GM21619 (cell line): ENCODE data around the gene NTNG1.

Experiments
- ATAC-seq: cut with Tn5 transposase; IDR thresholded peaks from one replicate; pipeline ENCODE4 v1.9.1; 2021; ENCODE audit not compliant: unreplicated experiment

NTNG1 gene

DNA sequence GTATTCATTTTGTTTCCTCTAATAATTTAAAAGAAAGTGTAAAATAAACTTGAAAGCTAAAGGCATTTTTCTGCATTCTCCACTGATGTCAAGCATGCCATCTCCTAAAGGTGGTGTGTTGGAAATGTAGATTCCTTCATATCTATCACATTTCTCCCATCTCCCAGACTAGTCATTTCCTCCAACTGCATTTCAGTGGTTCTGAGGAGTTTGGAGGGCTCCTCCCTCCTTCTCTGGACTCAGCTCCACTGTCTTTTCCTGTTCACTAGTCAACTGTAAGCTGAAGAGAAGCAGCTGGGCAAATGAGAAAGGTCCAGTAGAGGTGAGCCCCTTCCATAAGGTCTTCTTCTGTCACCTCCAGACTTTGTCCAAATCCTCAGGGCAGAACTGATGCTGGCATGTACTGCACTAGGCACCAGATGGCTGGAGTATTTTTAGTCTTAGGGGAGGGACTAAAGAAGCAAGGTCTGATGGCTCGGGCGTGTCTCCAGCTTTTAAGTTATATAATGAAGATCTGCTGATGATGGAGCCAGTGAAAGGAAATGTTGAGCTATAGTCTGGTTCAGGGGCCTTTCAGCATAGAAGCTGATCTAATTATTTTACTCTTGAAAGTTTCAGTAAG lies 186.1 kb downstream of the NTNG1 start:
- no peak for ATAC-seq

DNA sequence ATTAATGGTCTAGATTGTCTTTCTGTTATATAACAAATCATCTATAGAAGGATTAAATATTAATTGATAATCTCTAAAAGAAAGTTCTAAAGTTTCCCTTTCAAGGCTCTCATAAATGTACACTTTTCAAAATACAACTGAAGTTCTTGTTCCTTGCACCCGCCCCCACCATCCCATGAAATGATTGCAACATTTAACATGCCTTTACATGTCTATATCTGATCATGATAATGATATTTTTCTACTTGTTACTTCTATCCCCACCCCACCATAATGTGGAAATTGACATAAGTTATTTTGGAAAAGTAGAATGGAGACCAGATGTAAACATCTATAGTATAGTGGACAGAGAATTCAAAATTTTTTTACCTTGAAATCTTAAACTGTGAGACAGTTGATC lies 186.6 kb downstream of the NTNG1 start:
- ATAC-seq = no peak

DNA sequence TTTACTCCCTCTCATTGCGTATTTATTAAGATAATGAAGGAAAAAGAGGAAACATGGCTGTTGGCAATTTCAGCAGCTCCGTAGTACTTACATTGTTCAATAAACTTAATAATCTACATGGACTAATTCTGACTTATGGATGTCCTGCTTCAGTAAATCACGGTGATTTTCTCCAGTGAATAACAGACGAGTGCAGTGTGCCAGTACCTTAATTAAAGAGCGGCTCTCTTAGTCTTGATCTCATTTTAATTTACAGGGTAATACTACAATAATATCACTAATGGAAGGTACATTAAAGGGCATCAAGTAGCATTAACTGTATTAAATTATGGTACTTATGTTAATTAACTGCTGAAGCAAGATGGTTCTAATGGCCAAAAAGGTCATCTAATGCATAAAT lies 187.2 kb downstream of the NTNG1 start:
- ATAC-seq = no peak

DNA sequence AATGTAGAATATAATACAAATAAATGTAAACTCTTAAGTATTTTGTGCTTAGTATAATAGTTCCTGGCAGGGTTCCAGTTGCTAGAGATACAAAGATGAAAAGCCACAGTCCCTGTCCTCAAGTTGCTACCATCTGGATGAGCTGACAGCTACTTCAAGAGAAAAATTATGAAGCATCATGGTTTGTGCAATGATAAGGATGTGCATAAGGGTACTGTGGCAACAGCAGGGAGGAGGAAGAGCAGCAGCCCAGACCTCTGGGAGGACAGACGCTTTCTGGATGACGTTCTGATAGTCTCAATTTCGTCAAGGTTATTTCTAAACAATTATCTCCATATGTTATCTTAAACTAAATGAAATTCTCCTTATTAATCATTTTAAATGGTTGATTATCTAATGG lies 198.9 kb downstream of the NTNG1 start:
- no peak for ATAC-seq

DNA sequence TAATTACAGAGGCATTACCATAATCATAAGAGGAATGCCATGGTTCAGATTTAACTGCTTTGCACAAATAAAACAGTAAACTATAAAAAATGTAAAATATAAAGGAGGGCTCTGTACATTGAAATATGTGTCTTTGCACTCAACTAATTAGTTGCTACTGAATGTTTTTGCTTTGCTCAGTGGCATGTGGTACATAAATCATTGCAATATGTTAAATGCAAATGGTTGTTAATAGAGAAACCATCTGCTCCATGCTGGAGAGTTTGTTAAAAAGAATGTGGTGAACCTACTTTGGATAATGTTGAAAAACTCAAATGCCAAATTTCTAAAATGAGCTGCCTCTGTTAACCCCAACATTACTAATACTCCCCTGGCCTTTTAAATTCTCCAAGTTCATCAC lies 201.5 kb downstream of the NTNG1 start:
- no peak for ATAC-seq

DNA sequence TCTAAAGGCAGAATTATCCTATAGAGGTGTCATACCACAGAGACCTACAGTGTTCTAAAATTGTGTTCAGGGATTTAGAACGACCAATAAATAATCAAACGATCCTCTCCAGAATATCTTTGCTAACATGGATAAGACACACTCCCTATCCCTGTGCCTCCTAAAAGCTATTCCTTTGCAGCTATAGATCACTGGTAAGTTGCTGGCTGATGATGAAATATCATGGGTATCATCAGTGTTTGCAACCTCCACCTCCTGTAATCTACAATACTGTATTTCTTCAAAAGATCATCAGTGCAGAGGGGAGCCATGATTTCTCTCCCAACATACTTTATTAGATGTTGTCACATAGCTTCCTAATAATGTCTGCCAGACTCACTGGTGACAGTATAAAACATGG lies 201.9 kb downstream of the NTNG1 start:
- ATAC-seq = no peak

DNA sequence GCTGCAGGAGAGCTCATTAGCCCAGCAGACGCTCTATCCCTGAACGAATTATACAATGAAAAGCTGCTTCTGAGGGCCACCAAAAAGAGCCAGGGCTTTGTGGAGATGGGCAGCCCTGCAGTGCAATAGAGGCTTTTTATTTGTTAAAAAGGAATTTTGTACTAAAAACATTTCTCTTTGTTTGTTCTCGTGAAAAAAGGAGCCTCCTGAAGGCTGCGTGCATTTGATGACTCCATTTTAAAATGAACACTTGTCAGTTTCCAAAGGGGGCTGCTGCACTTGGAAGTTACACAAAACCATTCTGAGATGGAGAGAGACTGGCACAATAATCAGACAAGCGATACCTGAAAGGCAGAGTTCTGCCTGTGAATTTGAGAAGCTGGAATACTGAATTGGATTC lies 202.8 kb downstream of the NTNG1 start:
- no peak for ATAC-seq

DNA sequence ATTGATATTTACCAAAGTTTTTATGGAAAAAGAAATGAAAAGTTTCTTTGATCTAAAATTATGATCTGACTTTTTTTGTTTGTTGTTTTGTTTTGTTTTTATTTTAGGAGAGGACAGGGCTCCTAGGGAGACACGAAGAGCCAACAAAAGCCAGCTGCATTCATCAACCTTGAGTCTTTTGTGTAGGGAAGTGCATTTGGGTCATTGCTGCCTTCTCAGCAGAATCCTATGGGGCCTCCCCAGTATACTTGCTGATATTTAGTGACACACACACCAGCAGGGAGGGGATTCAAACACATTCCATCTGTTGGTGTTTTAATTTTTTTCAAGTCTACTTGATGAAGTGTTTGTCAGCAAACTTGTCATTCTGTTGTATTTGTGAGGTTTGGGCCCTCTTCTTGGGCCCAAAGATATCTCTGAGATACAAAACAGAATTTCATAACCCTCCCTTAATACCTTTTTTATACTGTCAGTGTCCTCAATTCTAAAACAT lies 203.5 kb downstream of the NTNG1 start:
- no peak for ATAC-seq

DNA sequence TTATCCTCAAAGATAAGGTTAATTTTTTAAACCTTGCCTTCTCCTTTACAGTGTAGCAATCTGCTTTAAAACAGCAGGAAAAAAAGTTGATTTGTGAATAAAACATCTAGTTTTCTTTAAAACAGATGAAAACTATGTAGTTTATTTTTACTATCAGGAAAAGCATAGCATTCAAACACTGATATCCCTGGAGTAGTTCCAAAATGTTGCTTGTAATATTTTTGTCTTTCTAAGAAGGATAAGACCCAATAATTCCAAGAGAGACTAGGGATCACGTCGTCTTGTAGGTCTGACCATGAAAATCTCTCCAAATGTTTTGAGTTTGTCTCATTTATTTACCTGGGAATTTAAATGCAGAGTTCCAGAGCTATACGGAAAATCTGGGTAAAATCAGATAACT lies 204.0 kb downstream of the NTNG1 start:
- no peak for ATAC-seq

DNA sequence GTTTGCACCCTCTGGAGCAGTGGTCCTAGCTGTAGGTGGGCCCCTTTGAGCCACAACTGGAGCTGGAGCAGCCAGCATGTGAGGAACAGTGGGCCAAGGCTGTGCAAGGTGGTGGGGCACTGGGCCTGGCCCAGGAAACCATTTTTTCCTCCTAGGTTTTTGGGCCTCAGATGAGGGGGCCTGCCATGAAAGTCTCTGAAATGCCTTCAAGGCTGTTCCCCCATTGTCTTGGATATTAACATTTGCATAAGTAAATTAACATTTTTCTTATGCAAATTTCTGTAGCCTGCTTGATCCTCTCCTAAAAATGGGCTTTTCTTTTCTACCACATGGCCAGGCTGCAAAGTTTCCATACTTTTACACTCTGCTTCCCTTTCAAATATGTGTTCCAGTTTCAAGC lies 212.0 kb downstream of the NTNG1 start:
- no peak for ATAC-seq

DNA sequence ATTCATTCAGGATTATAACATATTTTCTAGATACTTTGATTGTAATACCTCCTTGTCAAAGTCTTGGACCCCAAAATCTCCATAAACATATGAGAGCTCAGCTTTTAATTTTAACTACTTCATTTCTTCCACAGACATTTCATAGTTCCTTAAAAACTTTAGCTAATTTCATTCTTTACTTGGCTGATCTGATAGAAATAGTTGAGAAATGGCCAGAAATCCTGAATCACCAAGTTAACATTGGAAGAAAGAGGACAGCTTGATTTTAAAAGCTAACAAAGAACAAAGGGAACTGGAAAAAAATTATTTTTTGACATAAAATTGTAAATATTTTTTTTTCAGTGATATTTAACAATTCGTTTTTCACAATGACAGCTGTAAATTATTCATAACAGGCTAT lies 216.5 kb downstream of the NTNG1 start:
- no peak for ATAC-seq

DNA sequence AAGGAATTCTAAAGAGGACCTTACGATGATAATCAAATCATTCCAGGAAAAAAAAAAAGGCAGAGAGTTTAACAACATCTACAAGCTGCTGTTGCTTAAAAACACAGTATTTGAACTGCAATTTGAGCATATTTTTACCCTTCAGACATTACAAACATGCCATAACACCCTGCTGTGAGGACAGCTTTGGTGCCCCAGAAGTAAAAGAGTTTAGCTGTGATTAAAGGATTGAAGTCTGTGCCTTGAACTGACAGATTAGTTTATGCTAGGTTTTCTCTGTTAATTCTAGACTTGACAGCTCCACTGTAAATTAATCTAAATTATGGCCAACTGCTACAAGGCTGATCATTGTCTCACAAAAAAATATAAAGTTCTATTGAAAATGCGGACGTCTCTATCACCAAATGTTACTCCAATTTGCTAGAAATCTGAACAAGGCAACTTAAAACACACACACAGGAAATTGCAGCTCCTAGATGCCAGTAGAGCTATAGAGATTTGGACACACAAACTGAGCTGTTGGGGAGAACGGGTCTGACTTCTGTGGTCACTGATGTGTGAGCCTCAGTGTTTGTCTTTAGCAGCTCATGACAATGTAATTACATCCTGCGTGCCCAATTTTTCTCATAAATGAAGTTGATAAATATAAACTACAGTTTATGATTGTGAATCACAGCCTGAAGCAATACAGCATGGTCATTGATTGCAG lies 217.9 kb downstream of the NTNG1 start:
- no peak for ATAC-seq

DNA sequence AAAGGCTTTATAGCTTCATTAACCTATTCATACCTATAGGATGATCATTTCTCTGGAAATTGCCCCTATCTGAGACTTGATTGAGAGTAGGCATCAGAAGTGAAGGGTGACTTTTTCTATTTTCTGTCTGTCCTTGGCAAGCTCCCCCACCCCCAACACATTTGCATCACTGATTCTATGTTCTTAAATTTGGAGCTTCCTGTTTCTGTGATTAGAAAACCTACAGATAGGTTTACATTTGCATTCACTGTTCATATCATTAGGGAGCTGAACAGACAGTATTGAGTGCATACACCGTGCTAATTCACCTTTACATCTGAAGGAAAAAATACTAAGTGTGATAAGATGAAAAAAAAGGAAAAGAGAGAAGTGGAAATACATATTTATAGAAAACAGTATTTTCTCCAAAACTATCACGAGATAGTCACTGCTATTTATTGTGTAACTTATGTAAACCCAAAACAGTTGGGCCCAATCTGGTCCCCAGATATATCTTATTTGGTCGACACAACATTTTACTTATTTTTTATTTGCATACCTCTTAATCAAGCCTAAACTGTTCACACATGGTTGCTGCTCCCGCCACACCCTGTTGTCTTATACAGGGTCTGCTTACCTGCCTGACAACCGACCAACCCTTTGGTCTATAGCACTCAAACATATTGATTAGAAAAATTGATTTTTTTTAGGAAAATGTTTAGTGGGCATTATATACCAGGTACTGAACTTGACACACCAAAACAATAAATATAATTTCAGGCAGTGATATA lies 218.8 kb downstream of the NTNG1 start:
- ATAC-seq = peak; percentile 62

DNA sequence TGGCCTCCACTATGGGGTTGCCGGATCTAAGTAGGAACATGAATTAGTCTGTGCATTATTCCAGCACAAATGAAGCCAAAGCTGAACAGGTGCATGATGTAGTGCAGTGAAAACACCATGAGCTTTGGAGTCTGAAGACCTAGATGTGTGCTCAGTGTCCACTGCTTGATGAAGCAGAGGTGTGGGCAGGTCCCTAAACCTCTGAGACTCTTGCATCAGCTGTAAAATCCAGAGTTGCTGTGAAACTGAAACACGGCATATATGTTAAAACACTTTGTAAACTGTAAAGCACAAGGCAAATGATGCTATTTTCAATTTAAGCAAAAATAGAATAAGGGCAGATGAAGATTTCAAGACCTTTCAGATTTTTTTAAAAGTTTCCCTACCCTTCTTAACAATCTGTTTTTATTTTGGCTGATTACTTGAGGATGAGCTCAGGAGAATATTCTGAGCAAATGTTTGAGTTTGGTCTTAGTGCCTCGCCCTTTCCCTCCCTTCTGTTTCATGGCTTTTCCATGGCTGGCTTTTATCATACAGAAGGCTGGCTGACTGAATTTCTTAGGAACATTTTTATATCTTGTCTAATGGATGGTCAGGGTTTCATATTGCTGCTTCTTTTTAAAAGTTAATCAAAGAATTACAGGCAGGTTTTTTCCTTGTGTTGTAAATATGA lies 221.8 kb downstream of the NTNG1 start:
- ATAC-seq = peak; percentile 60

DNA sequence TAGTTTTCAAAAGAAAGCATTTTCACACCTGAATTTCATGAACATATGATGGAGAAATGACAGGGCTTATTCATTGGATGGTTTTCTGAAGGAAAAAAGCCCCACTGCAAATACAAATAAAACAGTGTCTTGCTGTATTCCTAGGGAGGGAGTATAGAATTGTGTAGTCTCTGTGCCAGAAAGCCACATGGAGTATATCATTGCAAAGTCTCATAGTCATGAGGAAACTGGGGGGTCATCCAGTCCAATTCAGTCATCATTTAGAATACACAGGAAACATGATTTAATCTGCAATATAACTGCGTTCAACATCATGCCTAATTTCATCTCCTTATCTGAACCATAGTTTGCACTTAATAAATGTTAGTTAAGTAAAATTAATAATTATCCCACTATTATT lies 222.3 kb downstream of the NTNG1 start:
- ATAC-seq = no peak

DNA sequence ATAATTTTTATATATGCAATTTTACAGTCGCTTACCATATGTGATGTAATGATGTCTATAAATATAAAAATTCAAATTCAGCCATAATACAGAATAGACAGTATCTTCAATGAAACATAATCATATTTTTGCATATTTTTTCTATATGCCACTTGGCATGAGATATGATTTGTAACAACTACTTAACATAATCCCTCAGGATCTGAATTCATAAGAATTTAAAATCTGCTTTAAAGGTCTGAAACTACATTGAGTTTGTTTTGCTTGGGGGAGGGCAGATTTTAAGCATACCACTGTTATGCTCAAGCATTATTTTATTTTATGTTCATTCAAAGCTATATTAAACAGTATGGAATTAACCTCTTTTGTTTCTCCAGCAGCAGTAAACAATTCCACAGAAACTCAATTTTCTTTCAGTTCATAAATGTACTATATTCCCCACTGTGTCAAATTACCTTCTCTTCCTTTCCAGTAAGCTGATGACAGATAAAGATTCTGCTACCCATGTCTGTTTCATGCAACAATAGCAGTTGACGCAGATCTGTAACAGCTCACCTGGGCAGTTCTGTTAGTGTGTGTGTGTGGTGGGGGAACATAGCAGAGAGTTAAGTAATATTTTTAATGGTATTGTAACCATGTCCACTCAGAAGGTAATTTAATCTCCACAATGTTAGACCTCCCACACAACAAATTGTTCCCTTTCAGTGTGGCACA lies 224.8 kb downstream of the NTNG1 start:
- no peak for ATAC-seq

DNA sequence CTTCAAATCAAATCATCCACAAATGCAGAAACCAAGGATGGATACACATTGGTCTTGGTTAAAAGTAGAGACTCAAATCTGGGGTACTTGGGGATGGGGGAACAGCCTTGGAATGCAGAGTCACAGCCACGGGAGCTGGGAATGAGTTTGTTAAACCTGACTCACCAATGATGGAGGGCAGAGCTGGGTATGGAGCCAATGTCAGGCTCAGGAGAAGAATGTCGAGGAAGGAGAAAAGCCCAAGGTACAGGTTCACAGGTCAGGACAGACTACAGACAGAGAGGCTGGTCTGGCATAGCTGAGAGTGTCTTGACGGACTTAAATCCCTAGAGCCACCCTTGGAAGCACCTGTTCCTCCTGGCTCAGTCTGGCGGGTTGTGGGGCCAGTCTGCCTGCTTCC lies 237.6 kb downstream of the NTNG1 start:
- no peak for ATAC-seq

DNA sequence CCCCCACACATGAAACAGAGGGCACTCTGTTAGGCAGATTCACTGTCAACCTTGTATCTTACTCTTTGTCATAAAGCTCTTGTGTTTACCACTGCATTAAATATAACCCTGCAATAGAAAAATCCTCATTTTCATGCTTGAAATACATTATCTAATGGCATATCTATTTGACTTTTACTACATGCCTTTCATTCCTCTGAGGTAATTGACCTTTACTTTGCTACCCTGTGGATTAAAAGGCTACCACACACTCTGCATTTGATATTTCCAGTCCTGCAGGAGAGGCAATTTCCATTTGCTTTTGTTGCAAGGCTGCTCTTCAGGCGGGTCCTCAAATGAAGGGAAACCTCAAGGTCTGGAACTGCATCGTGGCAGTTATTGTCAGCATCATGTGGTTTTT lies 238.0 kb downstream of the NTNG1 start:
- ATAC-seq = no peak

DNA sequence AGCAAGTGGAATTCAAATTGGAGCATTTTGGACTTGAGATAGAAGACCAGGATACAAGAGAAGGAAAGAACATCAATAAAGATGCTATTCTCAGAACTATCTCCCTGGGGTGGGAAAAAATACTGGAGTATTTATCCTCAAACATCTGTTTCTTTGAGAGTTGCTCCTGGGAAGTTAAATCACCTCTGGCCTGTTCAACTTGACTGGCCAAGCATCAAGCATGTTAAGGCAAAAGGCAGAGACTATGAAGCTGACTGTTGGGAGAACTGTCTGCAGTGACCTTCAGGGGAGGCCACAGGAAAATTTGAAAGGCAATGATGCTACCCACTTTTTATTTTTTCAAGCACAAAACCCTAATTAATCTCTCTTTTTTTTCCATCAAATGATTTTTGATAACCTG lies 239.0 kb downstream of the NTNG1 start:
- ATAC-seq = no peak

DNA sequence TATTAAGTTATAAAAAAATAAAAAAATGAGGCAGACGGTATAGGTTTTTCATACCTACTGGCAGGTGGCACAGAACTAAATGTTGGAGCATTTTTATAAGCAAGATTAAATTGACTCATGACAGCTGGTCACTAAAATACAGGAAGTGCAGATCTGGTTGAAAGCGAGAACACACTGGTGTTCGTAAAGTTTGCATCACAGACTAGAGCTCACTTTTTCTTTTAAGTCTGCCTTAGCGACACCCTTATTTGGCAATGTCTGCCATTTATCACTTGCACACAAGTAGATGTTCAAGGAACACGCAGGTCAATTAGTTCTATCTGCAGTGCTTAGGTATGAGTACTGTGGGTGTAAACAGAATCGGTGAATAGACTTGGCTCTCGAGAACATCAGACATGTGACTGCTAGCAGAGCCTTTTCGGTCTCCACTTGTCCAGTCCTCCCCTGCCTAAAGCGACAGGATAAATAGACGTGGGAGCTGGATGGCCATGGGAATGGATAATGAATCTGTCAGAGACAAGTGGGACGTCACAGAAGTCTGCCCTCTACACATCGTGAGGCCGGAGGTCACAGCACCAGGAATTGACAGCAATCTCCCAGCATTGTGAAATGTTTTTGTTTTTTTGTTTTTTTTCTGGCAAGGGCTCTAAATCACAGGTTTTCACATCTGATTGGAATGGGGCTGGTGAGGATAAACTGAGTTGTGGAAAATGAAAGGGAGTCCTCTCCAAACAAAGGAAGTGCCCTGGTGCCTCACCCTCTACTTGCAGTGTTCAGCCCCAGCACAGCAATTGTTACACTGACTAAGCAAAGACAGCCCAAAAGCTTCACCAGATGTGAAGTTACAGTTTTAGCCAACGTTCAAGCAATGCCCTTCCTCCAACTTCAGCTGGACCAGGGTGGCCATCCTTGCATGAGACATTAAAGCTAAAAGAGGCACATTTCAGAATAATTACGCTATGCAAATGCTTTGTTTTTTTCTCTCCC lies 248.9 kb downstream of the NTNG1 start:
- no peak for ATAC-seq
